GM19351 (cell line): ENCODE results near the gene ERMN.
"Not testable (repeated sequence)": the region's sequence is repeated elsewhere in the genome, so short reads cannot be mapped to it uniquely, and the experiment has no call there.

Experiments
- ATAC-seq: cut with Tn5 transposase; IDR thresholded peaks from one replicate; pipeline ENCODE4 v1.9.1; 2021; ENCODE audit warnings: mild to moderate bottlenecking, moderate library complexity; ENCODE audit not compliant: unreplicated experiment

ERMN gene

GRCh38 chr2:157301307-157301706 is 24.3 kb downstream of the ERMN start:
- ATAC-seq = no peak

GRCh38 chr2:157296958-157297357 is 28.7 kb downstream of the ERMN start:
- no peak for ATAC-seq

- ATAC-seq = no peak
These were observed 29.1 kb downstream of the ERMN start for GRCh38 chr2:157296490-157296889.

GRCh38 chr2:157292853-157293252 is 32.8 kb downstream of the ERMN start:
- no peak for ATAC-seq

GRCh38 chr2:157291018-157291417 is 34.6 kb downstream of the ERMN start:
- no peak for ATAC-seq

GRCh38 chr2:157290525-157290924 is 35.1 kb downstream of the ERMN start:
- no peak for ATAC-seq

GRCh38 chr2:157287160-157287559 is 38.5 kb downstream of the ERMN start:
- ATAC-seq = no peak

GRCh38 chr2:157283468-157283867 is 42.2 kb downstream of the ERMN start:
- no peak for ATAC-seq

GRCh38 chr2:157281316-157281715 is 44.3 kb downstream of the ERMN start:
- ATAC-seq = no peak

GRCh38 chr2:157279311-157279710 is 46.3 kb downstream of the ERMN start:
- not testable (repeated sequence) for ATAC-seq

GRCh38 chr2:157271590-157272203 is 53.9 kb downstream of the ERMN start:
- no peak for ATAC-seq

- ATAC-seq = no peak
These were observed 55.7 kb downstream of the ERMN start for GRCh38 chr2:157269922-157270321.

GRCh38 chr2:157269060-157269459 is 56.6 kb downstream of the ERMN start:
- ATAC-seq = no peak
